Sigmoid colon (tissue), 4 donors: ENCODE measurements around the gene SENP3.

Experiments
- EP300 ChIP-seq, 4 donors: sonication (generic); formaldehyde crosslinking; IDR thresholded peaks; one replicate each; pipeline ENCODE4 v1.6.1; 2017; ENCODE audit warnings: antibody characterized with exemption in 4 of 4
- POLR2A ChIP-seq, 2 donors: fragments of 450-650 bp; IDR thresholded peaks; one replicate each; pipeline ENCODE4 v1.6.1; 2016; ENCODE audit warnings: antibody characterized with exemption in 2 of 2, mild to moderate bottlenecking in 2 of 2, moderate library complexity in 2 of 2
- POLR2AphosphoS5 ChIP-seq, 4 donors: sonication (generic); formaldehyde crosslinking; IDR thresholded peaks; one replicate each; pipeline ENCODE4 v1.6.1; 2017; ENCODE audit warnings: antibody characterized with exemption in 4 of 4
- TF ChIP-seq, protein P1 (sequence below), 4 experiments: fragments of 450-650 bp in 3 of 4; fragments of 200-600 bp in 1 of 4; IDR thresholded peaks; one replicate each; pipeline ENCODE4 v1.5.1; 2016 to 2019; ENCODE audit warnings: antibody characterized with exemption in 4 of 4, mild to moderate bottlenecking in 3 of 4, moderate library complexity in 2 of 4

DNA sequence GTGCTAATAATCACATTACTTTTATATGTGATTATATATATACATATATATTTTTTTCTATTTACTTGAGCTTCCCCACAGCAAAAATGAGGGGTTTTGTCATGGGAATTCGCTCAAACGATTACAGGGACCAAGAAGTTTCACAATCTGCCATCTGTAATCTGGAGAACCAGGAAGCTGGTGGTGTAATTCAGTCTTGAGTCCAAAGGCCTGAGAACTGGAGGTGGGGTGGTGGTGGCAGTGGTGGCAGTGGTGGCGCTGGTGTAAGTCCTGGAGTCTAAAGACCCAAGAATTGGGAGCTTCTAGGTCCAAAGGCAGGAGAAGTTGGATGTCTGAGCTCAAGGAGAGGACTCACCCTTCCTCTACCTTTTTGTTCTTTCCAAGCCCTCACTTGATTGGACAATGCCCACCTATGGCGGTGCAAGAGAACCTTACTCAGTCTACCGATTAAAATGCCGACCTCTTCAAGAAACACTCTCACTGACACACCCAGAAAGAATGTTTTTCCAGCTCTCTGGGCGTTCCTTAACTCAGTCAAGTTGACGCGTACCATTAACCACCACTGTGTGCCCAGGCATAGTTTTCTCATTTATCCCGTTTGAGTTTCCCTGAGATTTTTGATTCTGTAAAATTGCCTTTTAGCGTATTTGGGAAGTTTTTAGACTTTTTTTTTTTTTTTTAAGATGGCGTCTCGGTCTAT lies 45.7 kb upstream of the SENP3 start:
- TF ChIP-seq, protein P1, sequence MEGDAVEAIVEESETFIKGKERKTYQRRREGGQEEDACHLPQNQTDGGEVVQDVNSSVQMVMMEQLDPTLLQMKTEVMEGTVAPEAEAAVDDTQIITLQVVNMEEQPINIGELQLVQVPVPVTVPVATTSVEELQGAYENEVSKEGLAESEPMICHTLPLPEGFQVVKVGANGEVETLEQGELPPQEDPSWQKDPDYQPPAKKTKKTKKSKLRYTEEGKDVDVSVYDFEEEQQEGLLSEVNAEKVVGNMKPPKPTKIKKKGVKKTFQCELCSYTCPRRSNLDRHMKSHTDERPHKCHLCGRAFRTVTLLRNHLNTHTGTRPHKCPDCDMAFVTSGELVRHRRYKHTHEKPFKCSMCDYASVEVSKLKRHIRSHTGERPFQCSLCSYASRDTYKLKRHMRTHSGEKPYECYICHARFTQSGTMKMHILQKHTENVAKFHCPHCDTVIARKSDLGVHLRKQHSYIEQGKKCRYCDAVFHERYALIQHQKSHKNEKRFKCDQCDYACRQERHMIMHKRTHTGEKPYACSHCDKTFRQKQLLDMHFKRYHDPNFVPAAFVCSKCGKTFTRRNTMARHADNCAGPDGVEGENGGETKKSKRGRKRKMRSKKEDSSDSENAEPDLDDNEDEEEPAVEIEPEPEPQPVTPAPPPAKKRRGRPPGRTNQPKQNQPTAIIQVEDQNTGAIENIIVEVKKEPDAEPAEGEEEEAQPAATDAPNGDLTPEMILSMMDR (IDR thresholded peaks at IDR 0.05), result no peak
- TF ChIP-seq POLR2A (IDR thresholded peaks at IDR 0.05) (no peak), POLR2AphosphoS5 (IDR thresholded peaks at IDR 0.05) (no peak), EP300 (IDR thresholded peaks at IDR 0.05) (no peak)
